HCT116 (cell line): Measurements from ENCODE around the gene TMEM132D.

Source experiments
- EZH2 ChIP-seq: fragments of 200-600 bp; sonication (generic); IDR thresholded peaks from 2 replicates; pipeline ENCODE4 v1.6.1; 2017; ENCODE audit warnings: antibody characterized with exemption, mixed run types
- POLR2A ChIP-seq: IDR thresholded peaks from 2 replicates; pipeline ENCODE4 v1.7.0; 2011; ENCODE audit warnings: borderline replicate concordance; ENCODE audit not compliant: insufficient read depth, insufficient read length; ENCODE audit errors: extremely low read depth
- POLR2AphosphoS5 ChIP-seq: IDR thresholded peaks from 2 replicates; pipeline ENCODE4 v1.6.1; 2011; ENCODE audit warnings: mild to moderate bottlenecking, low read depth, low read length, moderate library complexity
- TF ChIP-seq, protein P1 (sequence below), 3 experiments: fragments of 200-600 bp in 1 of 3; sonication (generic) in 1 of 3; IDR thresholded peaks in 2 of 3; conservative IDR thresholded peaks in 1 of 3; 2 replicates each; pipeline ENCODE4 v1.5.1; 2012 to 2017; ENCODE audit warnings: low read depth in 2 of 3, low read length in 2 of 3, antibody characterized with exemption in 1 of 3, borderline replicate concordance in 1 of 3, control low read depth in 1 of 3, mild to moderate bottlenecking in 1 of 3, mixed read lengths in 1 of 3, mixed run types in 1 of 3, moderate library complexity in 1 of 3; ENCODE audit not compliant: insufficient read depth in 1 of 3
- TF ChIP-seq, protein P2 (sequence below): IDR thresholded peaks from 2 replicates; pipeline ENCODE4 v1.6.1; 2012

GRCh38 chr12:129651951-129652350, 251.9 kb downstream of the TMEM132D start:
- TF ChIP-seq, protein P1, sequence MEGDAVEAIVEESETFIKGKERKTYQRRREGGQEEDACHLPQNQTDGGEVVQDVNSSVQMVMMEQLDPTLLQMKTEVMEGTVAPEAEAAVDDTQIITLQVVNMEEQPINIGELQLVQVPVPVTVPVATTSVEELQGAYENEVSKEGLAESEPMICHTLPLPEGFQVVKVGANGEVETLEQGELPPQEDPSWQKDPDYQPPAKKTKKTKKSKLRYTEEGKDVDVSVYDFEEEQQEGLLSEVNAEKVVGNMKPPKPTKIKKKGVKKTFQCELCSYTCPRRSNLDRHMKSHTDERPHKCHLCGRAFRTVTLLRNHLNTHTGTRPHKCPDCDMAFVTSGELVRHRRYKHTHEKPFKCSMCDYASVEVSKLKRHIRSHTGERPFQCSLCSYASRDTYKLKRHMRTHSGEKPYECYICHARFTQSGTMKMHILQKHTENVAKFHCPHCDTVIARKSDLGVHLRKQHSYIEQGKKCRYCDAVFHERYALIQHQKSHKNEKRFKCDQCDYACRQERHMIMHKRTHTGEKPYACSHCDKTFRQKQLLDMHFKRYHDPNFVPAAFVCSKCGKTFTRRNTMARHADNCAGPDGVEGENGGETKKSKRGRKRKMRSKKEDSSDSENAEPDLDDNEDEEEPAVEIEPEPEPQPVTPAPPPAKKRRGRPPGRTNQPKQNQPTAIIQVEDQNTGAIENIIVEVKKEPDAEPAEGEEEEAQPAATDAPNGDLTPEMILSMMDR (IDR thresholded peaks at IDR 0.05 in 2 of 3, conservative IDR thresholded peaks at IDR 0.05 in 1 of 3; ENCODE audit: borderline replicate concordance in 1 of 3, insufficient read depth in 1 of 3, low read depth in 2 of 3, low read length in 2 of 3): no peak
- no peak for TF ChIP-seq EZH2
- no peak for TF ChIP-seq POLR2AphosphoS5
- TF ChIP-seq POLR2A: no peak
- TF ChIP-seq, protein P2, sequence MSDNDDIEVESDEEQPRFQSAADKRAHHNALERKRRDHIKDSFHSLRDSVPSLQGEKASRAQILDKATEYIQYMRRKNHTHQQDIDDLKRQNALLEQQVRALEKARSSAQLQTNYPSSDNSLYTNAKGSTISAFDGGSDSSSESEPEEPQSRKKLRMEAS: no peak
